Measurements from ENCODE around the gene ZC3H12C.

ZC3H12C gene

GRCh38 chr11:110100476-110101240 lies 7.5 kb downstream of the ZC3H12C start:
- DNase-seq, result no peak

GRCh38 chr11:110106713-110107274 lies 13.6 kb downstream of the ZC3H12C start:
- DNase-seq, result no peak

- no peak for DNase-seq
These were observed 17.7 kb downstream of the ZC3H12C start for GRCh38 chr11:110110854-110111253.

GRCh38 chr11:110112457-110112856 lies 19.3 kb downstream of the ZC3H12C start:
- DNase-seq, result peak; percentile 43

- no peak for DNase-seq
These were observed 20.3 kb downstream of the ZC3H12C start for GRCh38 chr11:110113505-110113904.

GRCh38 chr11:110113973-110114372 lies 20.8 kb downstream of the ZC3H12C start:
- no peak for DNase-seq

GRCh38 chr11:110119317-110119716 lies 26.1 kb downstream of the ZC3H12C start:
- no peak for DNase-seq

- no peak for DNase-seq
These were observed 28.0 kb downstream of the ZC3H12C start for GRCh38 chr11:110121204-110121603.

- no peak for DNase-seq
These were observed 29.8 kb downstream of the ZC3H12C start for GRCh38 chr11:110123003-110123402.

GRCh38 chr11:110124605-110125004 lies 31.4 kb downstream of the ZC3H12C start:
- DNase-seq, result no peak

- no peak for DNase-seq
These were observed 32.4 kb downstream of the ZC3H12C start for GRCh38 chr11:110125632-110126031.

GRCh38 chr11:110126936-110127335 lies 33.7 kb downstream of the ZC3H12C start:
- no peak for DNase-seq

GRCh38 chr11:110128161-110128560 lies 35.0 kb downstream of the ZC3H12C start:
- no peak for DNase-seq

- DNase-seq, result no peak
These were observed 37.5 kb downstream of the ZC3H12C start for GRCh38 chr11:110130642-110131238.

- no peak for DNase-seq
These were observed 38.4 kb downstream of the ZC3H12C start for GRCh38 chr11:110131386-110132123.

- DNase-seq, result no peak
These were observed 40.0 kb downstream of the ZC3H12C start for GRCh38 chr11:110133160-110133559.

- no peak for DNase-seq
These were observed 40.9 kb downstream of the ZC3H12C start for GRCh38 chr11:110134110-110134509.

GRCh38 chr11:110141812-110142211 lies 48.6 kb downstream of the ZC3H12C start:
- DNase-seq, result no peak

- peak; percentile 4 for DNase-seq
These were observed 54.9 kb downstream of the ZC3H12C start for GRCh38 chr11:110147962-110148709.

GRCh38 chr11:110148775-110149744 lies 55.9 kb downstream of the ZC3H12C start:
- DNase-seq, result peak; percentile 7

- no peak for DNase-seq
These were observed 59.0 kb downstream of the ZC3H12C start for GRCh38 chr11:110152199-110152598.

- DNase-seq, result no peak
These were observed 60.3 kb downstream of the ZC3H12C start for GRCh38 chr11:110153474-110153873.

Data from hematopoietic multipotent progenitor cell treated with erythropoietin and hydrocortisone succinate and interleukin-3 and kit ligand, for 8 days (in vitro differentiated cells).